ENCODE measurements around the gene DNAJA3.

DNA sequence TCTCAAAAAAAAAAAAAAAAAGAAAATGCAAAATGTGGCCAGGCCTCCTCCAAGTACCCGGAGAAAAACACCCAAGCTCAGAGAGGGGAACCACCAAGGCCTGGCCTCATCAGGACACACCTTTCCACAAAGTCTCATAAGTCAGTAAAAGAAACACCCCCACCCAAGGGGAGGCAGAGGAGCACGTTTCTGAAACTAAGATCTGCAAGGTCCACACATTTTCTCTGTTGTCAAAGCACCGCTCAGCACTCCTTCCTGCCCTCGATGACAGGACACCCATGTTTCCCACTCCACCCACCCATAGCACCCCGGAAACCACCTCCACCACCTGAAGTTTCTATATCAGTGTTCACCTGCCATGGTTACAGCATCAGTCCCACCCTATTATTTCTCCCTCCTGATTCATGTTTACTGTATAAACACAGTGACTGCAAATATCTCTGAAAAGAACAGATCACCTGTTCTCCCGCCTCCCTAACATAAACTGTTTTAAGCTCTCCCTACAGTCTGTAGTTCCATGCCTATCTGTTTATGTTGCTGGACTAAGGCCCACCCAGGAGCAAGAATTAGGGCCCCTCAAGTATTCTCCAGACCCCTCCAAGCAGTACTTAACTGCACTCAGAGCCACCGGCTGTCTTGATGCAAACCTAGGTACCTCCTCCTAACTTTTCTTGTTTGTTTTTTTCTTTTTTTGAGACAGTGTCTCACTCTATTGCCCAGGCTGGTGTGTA lies 11.3 kb upstream of the DNAJA3 start:
- TF ChIP-seq, protein P1, sequence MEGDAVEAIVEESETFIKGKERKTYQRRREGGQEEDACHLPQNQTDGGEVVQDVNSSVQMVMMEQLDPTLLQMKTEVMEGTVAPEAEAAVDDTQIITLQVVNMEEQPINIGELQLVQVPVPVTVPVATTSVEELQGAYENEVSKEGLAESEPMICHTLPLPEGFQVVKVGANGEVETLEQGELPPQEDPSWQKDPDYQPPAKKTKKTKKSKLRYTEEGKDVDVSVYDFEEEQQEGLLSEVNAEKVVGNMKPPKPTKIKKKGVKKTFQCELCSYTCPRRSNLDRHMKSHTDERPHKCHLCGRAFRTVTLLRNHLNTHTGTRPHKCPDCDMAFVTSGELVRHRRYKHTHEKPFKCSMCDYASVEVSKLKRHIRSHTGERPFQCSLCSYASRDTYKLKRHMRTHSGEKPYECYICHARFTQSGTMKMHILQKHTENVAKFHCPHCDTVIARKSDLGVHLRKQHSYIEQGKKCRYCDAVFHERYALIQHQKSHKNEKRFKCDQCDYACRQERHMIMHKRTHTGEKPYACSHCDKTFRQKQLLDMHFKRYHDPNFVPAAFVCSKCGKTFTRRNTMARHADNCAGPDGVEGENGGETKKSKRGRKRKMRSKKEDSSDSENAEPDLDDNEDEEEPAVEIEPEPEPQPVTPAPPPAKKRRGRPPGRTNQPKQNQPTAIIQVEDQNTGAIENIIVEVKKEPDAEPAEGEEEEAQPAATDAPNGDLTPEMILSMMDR (IDR thresholded peaks at IDR 0.05) = no peak
- no peak for TF ChIP-seq POLR2A (IDR thresholded peaks at IDR 0.05)

All from Peyer's patch (tissue), 4 donors.